ENCODE data around the gene C21orf58. TPM values are rescaled to one million over a fixed set of nuclear protein-coding genes. Genes with fewer than 3 reads are reported as not detected.

The C21orf58 gene
- total RNA-seq, 1 experiment from 2014 or later = 4.5 TPM

DNA sequence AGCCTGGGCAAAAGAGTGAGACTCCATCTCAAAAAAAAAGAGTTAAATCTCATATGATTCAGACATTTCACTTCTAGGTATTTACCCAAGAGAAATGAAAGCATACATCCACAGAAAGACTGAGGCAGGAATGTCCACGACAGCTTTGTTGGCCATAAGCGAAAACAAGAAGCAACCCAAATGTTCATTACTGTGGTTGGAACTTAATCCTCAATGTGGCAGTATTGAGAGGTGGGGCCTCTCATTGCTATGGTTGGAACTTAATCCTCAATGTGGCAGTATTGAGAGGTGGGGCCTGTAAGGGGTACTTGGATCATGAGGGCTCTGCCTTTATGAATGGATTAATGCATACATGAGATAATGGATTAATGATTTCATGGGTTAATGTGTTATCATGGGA is 15.2 kb downstream of the C21orf58 start:
- DNase-seq (ENCODE audit: low read depth) = no peak
- in situ Hi-C loops (cut with HindIII; ENCODE audit: low pct_unique_long_range_greater_than_20kb, low sequenced_read_pairs) = no loop called here

DNA sequence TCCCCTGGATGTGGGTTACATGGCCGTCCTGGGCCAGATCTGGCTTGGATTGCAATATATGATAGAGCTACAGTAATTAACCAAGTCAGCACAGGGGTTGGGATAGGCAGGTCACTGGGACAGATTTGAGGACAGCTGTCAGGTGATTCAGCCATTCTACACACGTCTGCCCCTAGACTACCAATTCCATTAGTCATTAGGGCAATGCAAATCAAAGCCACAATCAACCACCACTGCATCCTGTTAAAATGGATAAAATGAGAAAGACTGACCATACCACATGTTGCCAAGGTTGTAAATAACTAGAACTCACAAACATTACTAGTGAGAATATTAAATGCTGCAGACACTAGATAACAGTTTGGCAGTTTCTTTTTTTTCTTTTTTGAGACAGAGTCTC is 16.0 kb downstream of the C21orf58 start:
- in situ Hi-C loops (cut with HindIII; ENCODE audit: low pct_unique_long_range_greater_than_20kb, low sequenced_read_pairs) = no loop called here
- peak; percentile 30 for DNase-seq (ENCODE audit: low read depth)

DNA sequence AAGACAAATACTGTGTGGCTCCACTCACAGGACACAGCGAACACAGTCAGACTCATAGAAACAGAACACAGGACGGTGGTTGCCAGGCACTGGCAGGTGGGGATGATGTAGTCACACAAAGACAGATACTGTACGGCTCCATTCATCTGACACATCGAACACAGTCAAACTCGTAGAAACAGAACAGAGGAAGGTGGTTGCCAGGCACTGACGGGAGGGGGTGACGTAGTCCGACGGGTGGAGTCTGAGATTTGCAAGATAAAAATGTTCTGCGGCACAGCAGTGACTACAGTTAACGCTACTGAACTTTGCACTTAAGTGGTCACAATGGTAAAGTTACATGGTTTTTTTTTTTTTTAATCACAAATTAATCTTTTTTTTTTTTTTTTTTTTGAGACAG is 18.7 kb downstream of the C21orf58 start:
- DNase-seq (ENCODE audit: low read depth) = no peak
- in situ Hi-C loops (cut with HindIII; ENCODE audit: low pct_unique_long_range_greater_than_20kb, low sequenced_read_pairs) = no loop called here

DNA sequence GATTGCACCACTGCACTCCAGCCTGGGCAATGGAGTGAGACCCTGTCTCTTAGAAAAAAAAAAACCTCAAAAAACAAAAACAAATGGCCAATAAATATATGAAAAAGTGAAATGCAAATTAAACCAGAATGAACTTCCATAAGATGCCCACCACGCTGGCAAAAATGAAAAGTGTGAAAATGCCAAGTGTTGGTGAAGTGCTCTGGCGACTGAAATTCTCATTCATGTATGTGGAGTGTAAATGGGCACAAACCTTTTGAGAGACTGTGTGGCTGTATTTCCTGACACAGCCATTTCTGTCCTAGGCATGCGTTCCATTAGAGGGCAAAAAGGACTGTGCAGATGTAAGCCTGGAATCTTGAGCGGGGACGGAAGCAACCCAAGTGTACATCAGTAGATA is 19.2 kb downstream of the C21orf58 start:
- DNase-seq (ENCODE audit: low read depth) = no peak
- in situ Hi-C loops (cut with HindIII; ENCODE audit: low pct_unique_long_range_greater_than_20kb, low sequenced_read_pairs) = no loop called here

DNA sequence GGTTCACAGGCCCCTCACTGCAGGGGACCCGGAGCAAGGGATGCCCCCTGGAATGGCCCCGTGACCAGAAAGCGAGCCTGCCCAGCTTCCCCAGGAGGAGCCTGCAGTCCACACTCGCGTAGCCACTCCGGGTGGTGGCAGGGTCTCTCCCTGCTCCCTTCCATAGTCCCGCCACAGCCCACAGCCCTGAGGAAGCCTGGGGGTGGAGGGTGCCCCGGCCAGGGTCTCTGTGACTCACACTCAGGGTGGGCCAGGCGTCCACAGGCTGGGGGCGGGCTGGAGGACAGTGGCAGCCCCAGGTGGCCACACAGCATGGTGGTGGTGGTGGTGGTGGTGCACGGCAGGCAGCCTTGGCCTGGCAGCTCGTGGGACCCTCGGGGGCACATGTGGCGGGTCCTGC is 21.9 kb downstream of the C21orf58 start:
- no peak for DNase-seq (ENCODE audit: low read depth)
- in situ Hi-C loops (cut with HindIII; ENCODE audit: low pct_unique_long_range_greater_than_20kb, low sequenced_read_pairs) = no loop called here

DNA sequence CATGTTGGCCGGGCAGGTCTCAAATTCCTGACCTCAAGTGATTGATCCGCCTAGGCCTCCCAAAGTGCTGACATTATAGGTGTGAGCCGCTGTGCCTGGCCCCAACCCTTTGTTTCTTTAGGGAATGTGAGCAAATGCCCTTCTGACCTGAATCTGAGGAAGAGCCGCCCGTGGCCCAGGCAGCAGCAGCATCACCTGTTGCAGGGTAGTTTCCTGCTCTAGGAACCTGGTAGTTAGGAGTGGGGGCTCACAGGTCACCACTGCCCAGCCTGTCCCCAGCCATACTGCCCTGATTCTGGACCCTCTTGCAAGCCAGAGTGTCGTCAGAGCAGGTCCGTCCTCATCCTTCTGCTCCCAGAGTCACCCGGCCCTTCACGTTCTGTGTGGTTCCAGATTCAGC is 24.5 kb downstream of the C21orf58 start:
- in situ Hi-C loops (cut with HindIII; ENCODE audit: low pct_unique_long_range_greater_than_20kb, low sequenced_read_pairs) = no loop called here
- DNase-seq (ENCODE audit: low read depth) = no peak

DNA sequence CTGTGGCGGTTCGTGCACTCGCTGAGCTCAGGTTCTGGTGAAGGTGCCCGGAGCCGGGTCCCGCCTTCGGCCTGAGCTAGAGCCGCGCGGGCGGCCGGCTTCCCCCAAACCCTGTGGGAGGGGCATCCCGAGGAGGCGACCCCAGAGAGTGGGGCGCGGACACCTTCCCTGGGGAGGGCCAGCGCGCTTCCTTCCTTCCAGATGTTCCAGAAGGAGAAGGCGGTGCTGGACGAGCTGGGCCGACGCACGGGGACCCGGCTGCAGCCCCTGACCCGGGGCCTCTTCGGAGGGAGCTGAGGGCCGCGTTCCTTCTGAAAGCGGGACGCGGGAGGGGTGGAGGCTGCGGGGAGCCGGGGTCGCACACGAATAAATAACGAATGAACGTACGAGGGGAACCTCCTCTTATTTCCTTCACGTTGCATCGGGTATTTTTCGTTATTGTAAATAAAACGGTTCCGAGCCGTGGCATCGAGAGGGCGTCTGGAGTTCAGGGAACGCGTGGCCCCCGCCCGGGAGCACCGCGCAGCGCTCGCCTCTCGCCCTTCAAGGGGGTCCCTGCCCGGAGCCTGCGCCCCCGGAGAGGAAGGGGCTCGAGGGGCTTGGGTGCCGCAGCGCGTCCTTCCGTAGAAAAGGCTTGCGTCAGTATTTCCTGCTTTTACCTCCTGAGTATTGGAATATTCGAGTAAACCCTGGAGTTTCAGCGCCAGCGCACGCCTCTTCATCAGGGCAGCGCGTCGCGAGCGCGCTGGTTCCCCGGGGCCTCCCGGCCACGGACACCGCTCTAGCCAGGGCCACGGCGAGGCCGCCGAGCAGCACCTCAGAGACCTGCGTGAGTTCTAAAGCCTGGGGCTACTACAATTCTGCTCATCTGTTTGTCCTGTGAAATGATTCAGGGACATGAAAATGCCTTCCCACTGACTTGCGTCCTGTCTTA is 26.1 kb downstream of the C21orf58 start:
- DNase-seq (ENCODE audit: low read depth) = no peak
- in situ Hi-C loops (cut with HindIII; ENCODE audit: low pct_unique_long_range_greater_than_20kb, low sequenced_read_pairs) = no loop called here

- in situ Hi-C loops (cut with HindIII; ENCODE audit: low pct_unique_long_range_greater_than_20kb, low sequenced_read_pairs) = no loop called here
- no peak for DNase-seq (ENCODE audit: low read depth)
Observed at GRCh38 chr21:46295996-46296752, 27.5 kb downstream of the C21orf58 start.

- no peak for DNase-seq (ENCODE audit: low read depth)
- in situ Hi-C loops (cut with HindIII; ENCODE audit: low pct_unique_long_range_greater_than_20kb, low sequenced_read_pairs) = no loop called here
Observed at GRCh38 chr21:46295177-46295770, 28.4 kb downstream of the C21orf58 start.

- in situ Hi-C loops (cut with HindIII; ENCODE audit: low pct_unique_long_range_greater_than_20kb, low sequenced_read_pairs) = no loop called here
- peak; percentile 87 for DNase-seq (ENCODE audit: low read depth)
Observed at GRCh38 chr21:46294647-46295176, 29.0 kb downstream of the C21orf58 start.

- in situ Hi-C loops (cut with HindIII; ENCODE audit: low pct_unique_long_range_greater_than_20kb, low sequenced_read_pairs) = no loop called here
- no peak for DNase-seq (ENCODE audit: low read depth)
Observed at GRCh38 chr21:46291561-46291960, 32.1 kb downstream of the C21orf58 start.

DNA sequence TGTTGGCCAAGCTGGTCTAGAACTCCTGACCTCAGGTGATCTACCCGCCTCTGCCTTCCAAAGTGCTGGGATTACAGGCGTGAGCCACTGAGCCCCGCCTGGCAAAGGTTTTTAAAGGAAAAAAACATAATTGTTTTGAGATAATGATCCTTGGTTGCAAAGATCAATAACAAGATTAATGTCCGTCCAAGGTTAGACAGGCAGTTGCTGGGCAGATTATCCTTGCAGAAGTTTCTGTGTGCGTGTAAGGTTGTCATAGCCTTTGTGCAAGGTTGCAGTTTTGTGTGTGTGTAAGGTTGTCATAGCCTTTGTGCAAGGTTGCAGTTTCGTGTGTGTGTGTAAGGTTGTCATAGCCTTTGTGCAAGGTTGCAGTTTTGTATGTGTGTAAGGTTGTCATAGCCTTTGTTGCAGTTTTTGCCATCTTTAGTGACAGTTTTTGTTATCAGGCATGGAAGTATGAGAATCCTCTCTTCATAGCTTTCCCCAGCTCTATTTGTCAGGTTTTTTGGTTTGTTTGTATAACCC is 34.0 kb downstream of the C21orf58 start:
- in situ Hi-C loops (cut with HindIII; ENCODE audit: low pct_unique_long_range_greater_than_20kb, low sequenced_read_pairs) = no loop called here
- no peak for DNase-seq (ENCODE audit: low read depth)

GRCh38 chr21:46287541-46287940 is 36.1 kb downstream of the C21orf58 start:
- in situ Hi-C loops (cut with HindIII; ENCODE audit: low pct_unique_long_range_greater_than_20kb, low sequenced_read_pairs) = no loop called here
- no peak for DNase-seq (ENCODE audit: low read depth)

- no peak for DNase-seq (ENCODE audit: low read depth)
Observed at GRCh38 chr21:46286648-46287002, 37.0 kb downstream of the C21orf58 start.

DNA sequence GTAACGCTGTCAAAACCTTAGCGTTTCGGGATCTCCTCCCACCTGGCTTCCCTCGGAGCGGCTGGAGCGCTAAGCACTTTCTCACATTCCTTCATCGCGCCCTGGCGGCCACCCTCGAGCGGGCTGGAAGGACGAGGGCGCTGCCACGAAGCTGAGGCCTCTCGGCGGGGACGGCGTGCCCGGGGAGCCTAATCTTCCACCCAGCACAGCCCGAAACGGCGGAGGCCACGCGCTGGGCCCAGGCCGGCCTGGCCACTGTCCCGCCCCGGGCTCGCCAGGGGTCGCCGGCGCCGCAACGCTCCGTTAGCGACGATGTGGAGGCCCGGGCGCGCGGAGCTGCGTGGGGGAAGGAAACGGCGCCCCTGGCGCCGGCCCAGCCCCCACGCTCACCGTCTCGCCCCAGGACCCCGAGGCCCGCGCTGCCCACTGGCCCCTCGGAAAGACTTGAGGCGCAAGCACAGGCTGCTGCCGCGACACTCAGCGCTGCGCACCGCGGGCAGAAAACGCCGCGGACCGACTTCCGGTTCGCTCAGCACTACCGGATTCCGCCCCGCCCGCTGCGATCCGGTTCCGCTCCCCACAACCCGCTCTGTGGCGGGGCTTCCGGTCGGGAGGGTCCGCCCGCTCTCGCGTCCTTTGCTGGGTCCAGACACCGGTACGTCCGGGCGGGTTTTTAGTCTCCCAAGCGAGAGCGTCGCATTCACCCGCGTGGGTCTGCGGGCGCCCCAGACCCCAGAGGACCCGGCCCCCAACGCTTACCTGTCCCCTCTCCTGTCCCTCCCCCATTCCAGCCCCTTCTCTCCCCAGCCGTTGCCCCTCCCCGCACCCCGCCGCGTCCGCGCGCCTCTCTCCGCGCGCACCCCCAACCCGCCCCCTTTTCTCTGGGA is 37.7 kb downstream of the C21orf58 start, which contains the start of gene YBEY:
YBEY (plus strand) TSS at position 582 of the 887 bp plus-strand sequence. CDS start 572 bp downstream, outside the sequence.
- peak; percentile 85 for DNase-seq (ENCODE audit: low read depth)
- in situ Hi-C loops (cut with HindIII; ENCODE audit: low pct_unique_long_range_greater_than_20kb, low sequenced_read_pairs) = no loop called here

More at GRCh38 chr21:46286648-46287002, 37.0 kb downstream of the C21orf58 start:
- in situ Hi-C loops (cut with HindIII; ENCODE audit: low pct_unique_long_range_greater_than_20kb, low sequenced_read_pairs) = no loop called here

- in situ Hi-C loops (cut with HindIII; ENCODE audit: low pct_unique_long_range_greater_than_20kb, low sequenced_read_pairs) = no loop called here
Observed at GRCh38 chr21:46285206-46285661, 38.4 kb downstream of the C21orf58 start, which contains the start of gene MCM3AP. Gene MCM3AP, minus strand, starts transcription at chr21:46285611. Its CDS starts 325 bp downstream, at chr21:46285286.

DNA sequence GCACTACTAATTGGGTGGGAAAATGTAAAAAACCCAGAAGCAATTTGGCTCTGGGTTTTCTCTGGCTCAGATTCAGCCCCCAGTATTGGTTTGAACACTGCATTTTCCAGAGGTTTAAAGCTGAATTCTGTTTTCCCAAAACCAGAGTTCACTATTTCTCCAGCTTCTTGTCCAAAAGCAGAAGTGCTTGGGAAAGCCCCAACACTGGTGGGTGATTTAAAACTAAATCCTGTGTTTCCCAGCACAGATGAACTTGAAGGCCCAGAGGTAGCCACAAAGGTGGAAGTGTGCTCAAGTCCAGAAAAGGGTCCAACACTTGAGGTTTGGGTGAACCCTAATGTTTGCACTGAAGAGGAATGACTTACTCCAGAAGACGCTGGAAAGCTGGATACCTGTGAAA is 38.9 kb downstream of the C21orf58 start:
- no peak for DNase-seq (ENCODE audit: low read depth)
- in situ Hi-C loops (cut with HindIII; ENCODE audit: low pct_unique_long_range_greater_than_20kb, low sequenced_read_pairs) = no loop called here

More at GRCh38 chr21:46285206-46285661, 38.4 kb downstream of the C21orf58 start, which contains the start of gene MCM3AP:
- no peak for DNase-seq (ENCODE audit: low read depth)
